Pancreas (tissue), 10 donors: ENCODE results near the gene TRIO. TPM values are rescaled to one million over a fixed set of nuclear protein-coding genes. Genes with fewer than 3 reads are reported as not detected.

ENCODE experiments used
- ATAC-seq, 4 donors: fragments of 200-7000 bp; cut with Tn5 transposase; one replicate each; pipeline versions ENCODE4 v1.8.0 to v1.9.1; 2020; ENCODE audit warnings: mild to moderate bottlenecking in 4 of 4, moderate library complexity in 4 of 4
- DNase-seq, 6 donors: peaks; one replicate each; pipeline ENCODE4 v3.0.0-alpha.2; 2020
- FAIRE-seq: peaks from 2 replicates; lab custom pipeline; 2012; peaks lifted over from hg19 to GRCh38; lab: Jason Lieb, UNC
- H3K27ac ChIP-seq, 4 donors: fragments of 200-600 bp; sonication (generic); 1 replicate in 3 of 4; 2 replicates in 1 of 4; pipeline versions ENCODE4 v1.5.0 to v1.8.0; 2020
- H3K27me3 ChIP-seq, 4 donors: fragments of 200-600 bp; one replicate each; pipeline ENCODE4 v1.8.0; 2021
- H3K36me3 ChIP-seq, 3 donors: fragments of 200-600 bp; sonication (generic) in 1 of 3; one replicate each; pipeline versions ENCODE4 v1.5.0 to v1.8.0; 2020 to 2021
- H3K4me1 ChIP-seq, 3 donors: fragments of 200-600 bp; one replicate each; pipeline ENCODE4 v1.8.0; 2021
- H3K4me3 ChIP-seq, 4 donors: fragments of 200-600 bp; sonication (generic) in 2 of 4; one replicate each; pipeline versions ENCODE4 v1.5.0 to v1.8.0; 2020 to 2021
- H3K9me3 ChIP-seq, 4 donors: fragments of 200-600 bp; one replicate each; pipeline ENCODE4 v1.8.0; 2021
- WGBS, 2 donors: extraction: QIAGEN DNeasy Blood & Tissue Kit; methylation state at CpG; one replicate each; pipeline ENCODE4 v1.1.7; 2013; 5-methylcytosine and 5-hydroxymethylcytosine counted together
- intact Hi-C, 3 donors: fragments of 100-400 bp; cut with DNase I; formaldehyde crosslinking; loops; one replicate each; pipeline versions ENCODE4 v1.11.1 to v1.14.2; 2022
- polyA plus RNA-seq, 2 donors: library from polyadenylated mRNA; stranded (reverse); fragments of 200-250 nt; gene quantifications; one replicate each; pipeline ENCODE4 v1.2.3, GENCODE V29; 2013
- total RNA-seq, 6 donors: library from RNA; stranded (reverse); fragmentation: NEBNext Ultra II Directional in 4 of 6; extraction: Animal tissue kit (Norgen Biotek cat#: 25700) in 4 of 6; gene quantifications; one replicate each; pipeline versions ENCODE4 v1.2.1 to v1.2.4, GENCODE V29; 2021 to 2023
- TF ChIP-seq, protein P1 (sequence below), 4 donors: fragments of 200-600 bp; sonication (generic) in 3 of 4; IDR thresholded peaks; one replicate each; pipeline versions ENCODE4 v1.5.0 to v1.8.0; 2021; ENCODE audit warnings: antibody characterized with exemption in 4 of 4
- donor health status: healthy with polysubstance abuse.
- donor health status: DM: no; HTN: no; CAD: no; lungs with moderate emphysema.
- donor health status: DM: no; HTN: no; CAD: no.
- donor health status: control.
- donor health status: control.
- donor health status: Bipolar disorder and iron deficiency.
- donor health status: DM: yes; HTN: yes; CAD: no.
- donor health status: DM: no; HTN: no; CAD: no.
- donor health status: DM: no; HTN: no; CAD: no.
- donor health status: DM: yes; HTN: yes; CAD: no.

The TRIO gene
- total and polyA plus RNA-seq, 8 donors: 27.3 to 82.5 (median 38.3) TPM

DNA sequence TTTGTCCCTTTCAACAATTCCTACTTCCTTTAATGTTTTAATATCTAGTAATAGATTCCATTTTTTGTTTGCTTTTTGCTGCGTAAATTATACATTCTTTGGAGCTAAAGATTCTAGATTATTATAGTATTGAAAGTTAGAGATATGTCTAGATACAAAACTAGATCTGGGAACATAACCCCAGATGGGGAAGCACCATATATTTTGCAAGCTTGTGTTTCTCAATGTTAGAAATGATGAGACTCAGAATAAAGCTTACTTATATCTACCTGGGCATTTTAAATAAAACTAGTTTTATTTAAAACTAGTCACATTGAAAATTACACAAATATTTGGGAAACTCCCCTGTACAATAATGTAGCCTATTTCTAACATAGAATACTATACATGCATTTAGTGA lies 32.2 kb downstream of the TRIO start:
- H3K4me1 ChIP-seq: peaks cover 0 to 26% (median 0%) of the 10 kb centered on the region in 3 donors
- TF ChIP-seq, protein P1, sequence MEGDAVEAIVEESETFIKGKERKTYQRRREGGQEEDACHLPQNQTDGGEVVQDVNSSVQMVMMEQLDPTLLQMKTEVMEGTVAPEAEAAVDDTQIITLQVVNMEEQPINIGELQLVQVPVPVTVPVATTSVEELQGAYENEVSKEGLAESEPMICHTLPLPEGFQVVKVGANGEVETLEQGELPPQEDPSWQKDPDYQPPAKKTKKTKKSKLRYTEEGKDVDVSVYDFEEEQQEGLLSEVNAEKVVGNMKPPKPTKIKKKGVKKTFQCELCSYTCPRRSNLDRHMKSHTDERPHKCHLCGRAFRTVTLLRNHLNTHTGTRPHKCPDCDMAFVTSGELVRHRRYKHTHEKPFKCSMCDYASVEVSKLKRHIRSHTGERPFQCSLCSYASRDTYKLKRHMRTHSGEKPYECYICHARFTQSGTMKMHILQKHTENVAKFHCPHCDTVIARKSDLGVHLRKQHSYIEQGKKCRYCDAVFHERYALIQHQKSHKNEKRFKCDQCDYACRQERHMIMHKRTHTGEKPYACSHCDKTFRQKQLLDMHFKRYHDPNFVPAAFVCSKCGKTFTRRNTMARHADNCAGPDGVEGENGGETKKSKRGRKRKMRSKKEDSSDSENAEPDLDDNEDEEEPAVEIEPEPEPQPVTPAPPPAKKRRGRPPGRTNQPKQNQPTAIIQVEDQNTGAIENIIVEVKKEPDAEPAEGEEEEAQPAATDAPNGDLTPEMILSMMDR (IDR thresholded peaks at IDR 0.05): no peak

GRCh38 chr5:14176888-14177287 lies 33.7 kb downstream of the TRIO start:
- H3K9me3 ChIP-seq: no peaks in the 10 kb centered on the region
- DNase-seq (no peak), FAIRE-seq (no peak), ATAC-seq (no peak)
- no peak overlapping the region for H3K4me3 ChIP-seq
- H3K27ac ChIP-seq: no peak overlapping the region
- TF ChIP-seq, protein P1 (IDR thresholded peaks at IDR 0.05): no peak
- no peaks in the 10 kb centered on the region for H3K36me3 ChIP-seq
- intact Hi-C loops: no loop called here
- peaks cover 0 to 17% (median 0%) of the 10 kb centered on the region in 3 donors for H3K4me1 ChIP-seq
- WGBS, 2 donors: 89 to 91% methylated on average over 2 of the region's 2 CpGs
- H3K27me3 ChIP-seq: no peaks in the 10 kb centered on the region

More for the DNA sequence above, 32.2 kb downstream of the TRIO start:
- no peak overlapping the region for H3K27ac ChIP-seq
- no peak overlapping the region for H3K4me3 ChIP-seq
- H3K9me3 ChIP-seq: no peaks in the 10 kb centered on the region
- ATAC-seq: no peak
- no peak for FAIRE-seq
- intact Hi-C loops: no loop called here
- DNase-seq: no peak
- 78 to 91% methylated on average over 1 of the region's 1 CpG for WGBS, 2 donors
- H3K36me3 ChIP-seq: no peaks in the 10 kb centered on the region
- no peaks in the 10 kb centered on the region for H3K27me3 ChIP-seq

DNA sequence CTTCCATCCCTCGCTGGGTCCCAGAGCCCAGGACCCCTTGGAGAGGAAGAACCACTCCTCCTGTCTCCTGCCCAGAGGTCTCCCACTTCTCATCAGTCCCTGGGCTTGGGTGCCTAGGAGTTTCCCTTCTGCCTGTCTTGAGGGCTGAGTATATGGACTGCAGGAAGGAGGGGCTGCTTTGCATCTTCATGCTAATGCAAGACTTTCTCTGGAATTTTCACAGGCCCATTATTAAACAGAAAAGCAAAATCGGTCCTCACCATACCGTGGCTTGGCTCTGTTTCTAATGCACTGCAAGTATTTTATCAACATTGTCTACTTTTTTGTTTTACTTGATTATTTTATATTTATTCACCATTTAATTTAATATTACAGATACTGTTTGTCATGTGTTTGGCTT lies 34.5 kb downstream of the TRIO start:
- H3K4me1 ChIP-seq: peaks cover 0 to 11% (median 0%) of the 10 kb centered on the region in 3 donors
- H3K4me3 ChIP-seq: no peak overlapping the region
- TF ChIP-seq, protein P1 (IDR thresholded peaks at IDR 0.05): no peak
- no peak for ATAC-seq
- no peaks in the 10 kb centered on the region for H3K36me3 ChIP-seq
- no peak for FAIRE-seq
- intact Hi-C loops: no loop called here
- WGBS, 2 donors: 55 to 58% methylated on average over 3 of the region's 3 CpGs
- no peaks in the 10 kb centered on the region for H3K9me3 ChIP-seq
- H3K27me3 ChIP-seq: no peaks in the 10 kb centered on the region
- H3K27ac ChIP-seq: no peak overlapping the region
- no peak for DNase-seq

DNA sequence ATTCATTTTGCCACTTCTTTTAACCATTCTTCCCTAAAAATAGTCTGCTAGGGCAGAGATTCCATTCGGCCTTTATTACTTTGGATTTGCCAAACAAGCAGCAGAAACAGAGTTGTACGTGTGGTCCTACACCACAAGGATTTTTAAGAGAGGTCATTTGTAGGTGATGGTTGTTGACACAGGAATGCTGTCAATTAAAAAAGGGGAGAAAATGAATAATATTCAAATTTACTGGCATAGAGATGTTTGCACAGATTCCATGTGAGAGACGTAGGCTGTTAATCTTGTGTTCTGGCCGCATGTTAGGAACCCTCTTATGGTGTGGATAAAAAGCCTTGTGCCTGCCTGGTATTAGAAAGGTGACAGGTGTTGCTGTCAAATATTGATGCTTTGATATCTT lies 34.9 kb downstream of the TRIO start:
- DNase-seq (no peak), ATAC-seq (no peak), FAIRE-seq (no peak)
- intact Hi-C loops: no loop called here
- Histone ChIP-seq H3K4me1 (peaks cover 0 to 11% (median 0%) of the 10 kb centered on the region in 3 donors), H3K9me3 (no peaks in the 10 kb centered on the region), H3K4me3 (no peak overlapping the region), H3K27me3 (no peaks in the 10 kb centered on the region), H3K27ac (no peak overlapping the region), H3K36me3 (no peaks in the 10 kb centered on the region)
- WGBS, 2 donors: 43 to 52% methylated on average over 4 of the region's 4 CpGs
- TF ChIP-seq, protein P1 (IDR thresholded peaks at IDR 0.05): no peak

GRCh38 chr5:14178671-14179211 lies 35.6 kb downstream of the TRIO start:
- ATAC-seq (peak in 1 of 4 donors; percentile 39), FAIRE-seq (no peak), DNase-seq (no peak)
- Histone ChIP-seq H3K27ac (no peak overlapping the region), H3K9me3 (no peaks in the 10 kb centered on the region), H3K4me3 (no peak overlapping the region), H3K36me3 (no peaks in the 10 kb centered on the region), H3K27me3 (no peaks in the 10 kb centered on the region), H3K4me1 (peaks cover 0 to 11% (median 0%) of the 10 kb centered on the region in 3 donors)
- intact Hi-C loops: no loop called here
- 79 to 82% methylated on average over 10 of the region's 10 CpGs for WGBS, 2 donors
- TF ChIP-seq, protein P1 (IDR thresholded peaks at IDR 0.05): no peak
